Measurements from ENCODE around the gene ZFR2. TPM values are rescaled to one million over a fixed set of nuclear protein-coding genes. Genes with fewer than 3 reads are reported as not detected.

Gene ZFR2
- total RNA-seq, 1 donor from 2014 or later, result 4.7 TPM

DNA sequence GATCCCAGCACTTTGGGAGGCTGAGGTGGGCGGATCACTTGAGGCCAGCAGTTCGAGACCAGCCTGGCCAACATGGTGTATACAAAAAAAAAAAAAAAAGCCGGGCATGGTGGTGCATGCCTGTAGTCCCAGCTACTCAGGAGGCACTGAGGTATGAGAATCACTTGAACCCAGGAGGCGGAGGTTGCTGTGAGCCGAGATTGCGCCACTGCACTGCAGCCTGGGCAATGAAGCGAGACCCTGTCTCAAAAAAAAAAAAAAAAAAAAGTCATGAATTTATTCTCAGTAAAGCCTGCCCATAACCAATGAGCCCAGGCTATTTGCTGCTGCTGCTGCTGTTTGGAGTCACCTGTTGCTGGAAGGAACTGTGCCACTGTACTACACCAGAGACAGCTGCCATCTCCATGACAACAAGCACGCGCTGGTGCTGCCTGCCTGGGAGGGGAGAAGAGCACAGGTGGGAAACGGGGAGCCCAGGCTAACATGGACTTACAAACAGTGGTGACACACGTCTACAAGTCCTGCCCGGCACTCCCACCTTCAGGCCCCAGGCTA, 11.3 kb downstream of the ZFR2 start:
- H3K4me3 Mint-ChIP-seq, result no peak overlapping the region
- TF ChIP-seq, protein P1, sequence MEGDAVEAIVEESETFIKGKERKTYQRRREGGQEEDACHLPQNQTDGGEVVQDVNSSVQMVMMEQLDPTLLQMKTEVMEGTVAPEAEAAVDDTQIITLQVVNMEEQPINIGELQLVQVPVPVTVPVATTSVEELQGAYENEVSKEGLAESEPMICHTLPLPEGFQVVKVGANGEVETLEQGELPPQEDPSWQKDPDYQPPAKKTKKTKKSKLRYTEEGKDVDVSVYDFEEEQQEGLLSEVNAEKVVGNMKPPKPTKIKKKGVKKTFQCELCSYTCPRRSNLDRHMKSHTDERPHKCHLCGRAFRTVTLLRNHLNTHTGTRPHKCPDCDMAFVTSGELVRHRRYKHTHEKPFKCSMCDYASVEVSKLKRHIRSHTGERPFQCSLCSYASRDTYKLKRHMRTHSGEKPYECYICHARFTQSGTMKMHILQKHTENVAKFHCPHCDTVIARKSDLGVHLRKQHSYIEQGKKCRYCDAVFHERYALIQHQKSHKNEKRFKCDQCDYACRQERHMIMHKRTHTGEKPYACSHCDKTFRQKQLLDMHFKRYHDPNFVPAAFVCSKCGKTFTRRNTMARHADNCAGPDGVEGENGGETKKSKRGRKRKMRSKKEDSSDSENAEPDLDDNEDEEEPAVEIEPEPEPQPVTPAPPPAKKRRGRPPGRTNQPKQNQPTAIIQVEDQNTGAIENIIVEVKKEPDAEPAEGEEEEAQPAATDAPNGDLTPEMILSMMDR (conservative IDR thresholded peaks at IDR 0.05), result no peak
- H3K27me3 Mint-ChIP-seq, result no peaks in the 10 kb centered on the region
- H3K4me1 Mint-ChIP-seq (ENCODE audit: unreplicated experiment), result no peaks in the 10 kb centered on the region
- no peaks in the 10 kb centered on the region for H3K9me3 Mint-ChIP-seq
- H3K27ac Mint-ChIP-seq, result no peak overlapping the region
- no peak for DNase-seq (ENCODE audit: extremely low spot score, unreplicated experiment)
- H3K36me3 Mint-ChIP-seq, result no peaks in the 10 kb centered on the region

- no peak overlapping the region for H3K4me3 Mint-ChIP-seq
- H3K27ac Mint-ChIP-seq, result no peak overlapping the region
- DNase-seq (ENCODE audit: extremely low spot score, unreplicated experiment), result no peak
- no peaks in the 10 kb centered on the region for H3K4me1 Mint-ChIP-seq (ENCODE audit: unreplicated experiment)
- peaks cover 3% of the 10 kb centered on the region for H3K36me3 Mint-ChIP-seq
- TF ChIP-seq, protein P1 (conservative IDR thresholded peaks at IDR 0.05), result no peak
- no peaks in the 10 kb centered on the region for H3K27me3 Mint-ChIP-seq
- H3K9me3 Mint-ChIP-seq, result no peaks in the 10 kb centered on the region
These were observed 13.5 kb downstream of the ZFR2 start for GRCh38 chr19:3855320-3855719.

DNA sequence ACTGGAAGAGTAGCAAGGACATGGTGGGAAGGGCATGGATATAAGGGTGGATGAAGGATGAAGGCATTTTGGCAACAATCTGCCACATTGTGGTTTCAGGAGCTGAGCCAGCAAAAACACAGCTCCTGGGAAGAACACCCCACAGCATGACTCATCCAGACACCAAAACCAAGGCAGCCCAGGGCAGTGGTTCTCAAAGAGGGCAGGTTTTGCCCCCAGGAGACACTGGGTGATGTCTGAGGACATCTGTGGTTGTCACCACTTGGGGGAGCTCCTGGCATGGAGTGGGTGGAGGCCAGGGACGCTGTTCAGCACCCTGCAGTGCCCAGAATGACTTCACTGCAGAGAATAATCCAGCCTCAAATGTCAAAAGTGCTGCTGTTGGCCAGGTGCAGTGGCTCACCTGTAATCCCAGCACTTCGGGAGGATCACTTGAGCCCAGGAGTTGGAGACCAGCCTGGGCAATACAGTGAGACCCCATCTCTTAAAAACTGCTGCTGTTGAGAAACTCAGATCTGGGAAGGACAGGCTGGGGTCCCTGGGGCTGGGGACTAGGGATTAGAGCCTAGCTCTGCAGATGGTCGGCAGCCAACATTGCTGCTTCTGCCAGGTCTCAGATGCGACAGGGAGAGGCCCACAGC, 16.1 kb downstream of the ZFR2 start:
- TF ChIP-seq, protein P1 (conservative IDR thresholded peaks at IDR 0.05), result peak; percentile 47
- H3K27me3 Mint-ChIP-seq, result no peaks in the 10 kb centered on the region
- no peaks in the 10 kb centered on the region for H3K4me1 Mint-ChIP-seq (ENCODE audit: unreplicated experiment)
- no peak for DNase-seq (ENCODE audit: extremely low spot score, unreplicated experiment)
- no peak overlapping the region for H3K27ac Mint-ChIP-seq
- H3K4me3 Mint-ChIP-seq, result no peak overlapping the region
- H3K9me3 Mint-ChIP-seq, result peaks cover under 1% of the 10 kb centered on the region
- peaks cover 3% of the 10 kb centered on the region for H3K36me3 Mint-ChIP-seq

- no peak overlapping the region for H3K4me3 Mint-ChIP-seq
- H3K9me3 Mint-ChIP-seq, result peaks cover 3% of the 10 kb centered on the region
- no peaks in the 10 kb centered on the region for H3K4me1 Mint-ChIP-seq (ENCODE audit: unreplicated experiment)
- no peak for DNase-seq (ENCODE audit: extremely low spot score, unreplicated experiment)
- no peaks in the 10 kb centered on the region for H3K27me3 Mint-ChIP-seq
- TF ChIP-seq, protein P1 (conservative IDR thresholded peaks at IDR 0.05), result no peak
- H3K36me3 Mint-ChIP-seq, result peaks cover 3% of the 10 kb centered on the region
- H3K27ac Mint-ChIP-seq, result no peak overlapping the region
These were observed 16.7 kb downstream of the ZFR2 start for GRCh38 chr19:3852177-3852511.

DNA sequence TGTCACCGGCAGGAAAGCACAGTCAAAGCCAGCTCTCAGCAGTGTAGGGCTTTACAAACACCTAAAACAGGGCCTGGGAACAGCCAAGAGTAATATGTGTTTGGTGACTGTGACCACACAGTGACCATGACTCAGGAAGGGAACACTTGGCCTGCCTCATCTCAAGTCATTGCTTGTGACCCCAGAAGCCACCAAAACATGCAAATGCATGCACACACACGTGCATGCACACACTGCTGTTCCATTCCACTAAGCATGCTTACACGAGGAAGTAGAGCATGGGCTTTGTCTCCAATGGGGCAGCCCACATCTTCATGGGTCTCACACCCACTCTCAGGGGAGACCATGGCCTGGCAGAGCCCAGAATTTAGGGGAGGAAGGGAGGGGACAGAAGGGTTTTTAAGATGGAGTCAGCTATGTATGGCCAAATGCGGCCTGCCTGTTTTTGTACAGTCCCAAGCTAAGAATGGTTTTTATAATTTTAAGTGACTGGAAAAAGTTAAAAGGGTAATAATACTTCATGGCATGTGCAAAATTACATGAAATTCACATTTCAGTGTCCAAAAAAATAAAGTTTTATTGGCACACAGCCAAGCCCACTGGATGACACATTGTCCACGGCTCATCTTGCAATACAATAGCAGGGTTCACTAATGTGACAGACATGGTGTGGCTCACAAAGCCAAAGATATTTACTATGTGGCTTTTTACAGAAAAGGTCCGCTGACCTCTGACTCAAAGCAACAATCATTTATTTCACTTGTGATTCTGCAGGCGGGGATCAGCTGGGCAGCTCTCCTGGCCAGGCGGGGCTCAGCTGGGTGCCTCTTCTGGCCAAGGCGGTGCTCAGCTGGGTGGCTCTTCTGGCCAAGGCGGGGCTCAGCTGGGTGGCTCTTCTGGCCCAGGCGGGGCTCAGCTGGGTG, 17.3 kb downstream of the ZFR2 start:
- Mint-ChIP-seq H3K36me3 (peaks cover 3% of the 10 kb centered on the region), H3K27me3 (no peaks in the 10 kb centered on the region), H3K4me1 (ENCODE audit: unreplicated experiment) (no peaks in the 10 kb centered on the region), H3K9me3 (peaks cover 3% of the 10 kb centered on the region), H3K4me3 (no peak overlapping the region), H3K27ac (no peak overlapping the region)
- DNase-seq (ENCODE audit: extremely low spot score, unreplicated experiment), result no peak
- TF ChIP-seq, protein P1 (conservative IDR thresholded peaks at IDR 0.05), result no peak
